Pancreas (tissue), 10 donors: ENCODE results near the gene PDK2. TPM values are rescaled to one million over a fixed set of nuclear protein-coding genes. Genes with fewer than 3 reads are reported as not detected.

Experiments
- ATAC-seq, 4 donors: fragments of 200-7000 bp; cut with Tn5 transposase; one replicate each; pipeline versions ENCODE4 v1.8.0 to v1.9.1; 2020; ENCODE audit warnings: mild to moderate bottlenecking in 4 of 4, moderate library complexity in 4 of 4
- DNase-seq, 6 donors: peaks; one replicate each; pipeline ENCODE4 v3.0.0-alpha.2; 2020
- FAIRE-seq: peaks from 2 replicates; lab custom pipeline; 2012; peaks lifted over from hg19 to GRCh38; lab: Jason Lieb, UNC
- H3K27ac ChIP-seq, 4 donors: fragments of 200-600 bp; sonication (generic); 1 replicate in 3 of 4; 2 replicates in 1 of 4; pipeline versions ENCODE4 v1.5.0 to v1.8.0; 2020
- H3K27me3 ChIP-seq, 4 donors: fragments of 200-600 bp; one replicate each; pipeline ENCODE4 v1.8.0; 2021
- H3K36me3 ChIP-seq, 3 donors: fragments of 200-600 bp; sonication (generic) in 1 of 3; one replicate each; pipeline versions ENCODE4 v1.5.0 to v1.8.0; 2020 to 2021
- H3K4me1 ChIP-seq, 3 donors: fragments of 200-600 bp; one replicate each; pipeline ENCODE4 v1.8.0; 2021
- H3K4me3 ChIP-seq, 4 donors: fragments of 200-600 bp; sonication (generic) in 2 of 4; one replicate each; pipeline versions ENCODE4 v1.5.0 to v1.8.0; 2020 to 2021
- H3K9me3 ChIP-seq, 4 donors: fragments of 200-600 bp; one replicate each; pipeline ENCODE4 v1.8.0; 2021
- WGBS, 2 donors: extraction: QIAGEN DNeasy Blood & Tissue Kit; methylation state at CpG; one replicate each; pipeline ENCODE4 v1.1.7; 2013; 5-methylcytosine and 5-hydroxymethylcytosine counted together
- intact Hi-C, 3 donors: fragments of 100-400 bp; cut with DNase I; formaldehyde crosslinking; loops; one replicate each; pipeline versions ENCODE4 v1.11.1 to v1.14.2; 2022
- polyA plus RNA-seq, 2 donors: library from polyadenylated mRNA; stranded (reverse); fragments of 200-250 nt; gene quantifications; one replicate each; pipeline ENCODE4 v1.2.3, GENCODE V29; 2013
- total RNA-seq, 6 donors: library from RNA; stranded (reverse); fragmentation: NEBNext Ultra II Directional in 4 of 6; extraction: Animal tissue kit (Norgen Biotek cat#: 25700) in 4 of 6; gene quantifications; one replicate each; pipeline versions ENCODE4 v1.2.1 to v1.2.4, GENCODE V29; 2021 to 2023
- TF ChIP-seq, protein P1 (sequence below), 4 donors: fragments of 200-600 bp; sonication (generic) in 3 of 4; IDR thresholded peaks; one replicate each; pipeline versions ENCODE4 v1.5.0 to v1.8.0; 2021; ENCODE audit warnings: antibody characterized with exemption in 4 of 4
- donor health status: healthy with polysubstance abuse.
- donor health status: DM: no; HTN: no; CAD: no; lungs with moderate emphysema.
- donor health status: DM: no; HTN: no; CAD: no.
- donor health status: control.
- donor health status: control.
- donor health status: Bipolar disorder and iron deficiency.
- donor health status: DM: yes; HTN: yes; CAD: no.
- donor health status: DM: no; HTN: no; CAD: no.
- donor health status: DM: no; HTN: no; CAD: no.
- donor health status: DM: yes; HTN: yes; CAD: no.

The PDK2 gene
- total and polyA plus RNA-seq, 8 donors: 15.3 to 50.0 (median 29.1) TPM

DNA sequence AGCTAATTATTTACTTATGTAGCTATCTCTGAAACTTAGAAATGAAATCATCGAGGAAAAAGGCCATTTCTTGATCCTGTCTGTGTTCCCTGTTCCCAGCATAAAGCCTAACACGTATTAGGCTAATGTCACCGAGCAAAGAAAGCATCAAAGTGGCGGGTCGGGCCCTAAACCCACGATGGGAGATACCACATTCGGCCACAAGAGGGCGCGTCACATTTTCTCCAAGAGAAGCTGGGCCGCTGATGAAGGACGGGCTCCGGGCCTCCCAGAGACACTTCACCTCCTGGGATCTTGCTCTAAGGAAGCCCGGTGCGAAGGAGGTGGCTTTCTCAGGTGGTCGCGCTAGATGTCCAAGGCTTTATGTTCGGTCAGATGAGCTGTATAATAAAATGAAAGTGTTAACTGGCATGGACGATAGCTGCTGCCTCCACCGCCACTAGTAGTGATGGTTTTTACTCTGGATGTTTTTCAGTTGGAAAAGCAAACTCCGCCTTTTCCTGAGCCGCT lies 853 bp upstream of the PDK2 start:
- no peak for FAIRE-seq
- Histone ChIP-seq H3K4me1 (peaks cover 0 to 3% (median under 1%) of the 10 kb centered on the region in 3 donors), H3K36me3 (peaks cover 0 to 14% (median 7%) of the 10 kb centered on the region in 3 donors), H3K27ac (peak overlapping the region; percentile 36 to 74 (median 65)), H3K4me3 (peak overlapping the region; percentile 41 to 88 (median 81)), H3K9me3 (no peaks in the 10 kb centered on the region), H3K27me3 (no peaks in the 10 kb centered on the region)
- intact Hi-C loops: no loop called here
- ATAC-seq: peak; percentile 66 to 88 (median 79)
- TF ChIP-seq, protein P1, sequence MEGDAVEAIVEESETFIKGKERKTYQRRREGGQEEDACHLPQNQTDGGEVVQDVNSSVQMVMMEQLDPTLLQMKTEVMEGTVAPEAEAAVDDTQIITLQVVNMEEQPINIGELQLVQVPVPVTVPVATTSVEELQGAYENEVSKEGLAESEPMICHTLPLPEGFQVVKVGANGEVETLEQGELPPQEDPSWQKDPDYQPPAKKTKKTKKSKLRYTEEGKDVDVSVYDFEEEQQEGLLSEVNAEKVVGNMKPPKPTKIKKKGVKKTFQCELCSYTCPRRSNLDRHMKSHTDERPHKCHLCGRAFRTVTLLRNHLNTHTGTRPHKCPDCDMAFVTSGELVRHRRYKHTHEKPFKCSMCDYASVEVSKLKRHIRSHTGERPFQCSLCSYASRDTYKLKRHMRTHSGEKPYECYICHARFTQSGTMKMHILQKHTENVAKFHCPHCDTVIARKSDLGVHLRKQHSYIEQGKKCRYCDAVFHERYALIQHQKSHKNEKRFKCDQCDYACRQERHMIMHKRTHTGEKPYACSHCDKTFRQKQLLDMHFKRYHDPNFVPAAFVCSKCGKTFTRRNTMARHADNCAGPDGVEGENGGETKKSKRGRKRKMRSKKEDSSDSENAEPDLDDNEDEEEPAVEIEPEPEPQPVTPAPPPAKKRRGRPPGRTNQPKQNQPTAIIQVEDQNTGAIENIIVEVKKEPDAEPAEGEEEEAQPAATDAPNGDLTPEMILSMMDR (IDR thresholded peaks at IDR 0.05): peak; percentile 85 to 95 (median 88)
- WGBS, 2 donors: 0% methylated on average over 21 of the region's 21 CpGs
- peak; percentile 82 to 97 (median 91) for DNase-seq

DNA sequence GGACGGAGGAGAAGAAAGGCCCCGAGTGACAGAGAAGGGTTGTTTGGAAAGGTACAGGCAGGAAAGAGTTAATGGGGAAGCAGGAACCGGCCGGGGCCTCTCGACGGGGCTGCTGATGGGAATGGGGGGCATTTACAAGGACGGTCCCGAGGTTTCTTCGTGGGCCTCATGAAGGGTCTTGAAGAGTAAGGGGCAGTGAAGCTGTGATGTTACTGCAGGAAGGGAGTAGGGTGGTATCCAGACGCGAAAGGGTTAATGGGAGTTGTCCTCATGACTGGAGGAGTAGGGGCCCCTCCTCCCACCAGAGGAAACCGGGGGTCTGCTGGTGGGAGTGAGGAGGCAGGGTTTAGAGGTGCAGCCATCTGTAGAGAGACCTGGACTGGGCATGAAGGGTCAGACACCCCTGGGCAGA lies 481 bp downstream of the PDK2 start:
- intact Hi-C loops: no loop called here
- TF ChIP-seq, protein P1 (IDR thresholded peaks at IDR 0.05): no peak
- H3K9me3 ChIP-seq: no peaks in the 10 kb centered on the region
- peak overlapping the region; percentile 41 to 88 (median 81) for H3K4me3 ChIP-seq
- WGBS, 2 donors: 0 to 1% methylated on average over 12 of the region's 12 CpGs
- H3K36me3 ChIP-seq: peaks cover 0 to 11% (median 7%) of the 10 kb centered on the region in 3 donors
- H3K4me1 ChIP-seq: peaks cover 9 to 14% (median 11%) of the 10 kb centered on the region in 3 donors
- H3K27ac ChIP-seq: peak overlapping the region; percentile 13 to 74 (median 66)
- DNase-seq: no peak
- H3K27me3 ChIP-seq: no peaks in the 10 kb centered on the region
- ATAC-seq: no peak
- no peak for FAIRE-seq

DNA sequence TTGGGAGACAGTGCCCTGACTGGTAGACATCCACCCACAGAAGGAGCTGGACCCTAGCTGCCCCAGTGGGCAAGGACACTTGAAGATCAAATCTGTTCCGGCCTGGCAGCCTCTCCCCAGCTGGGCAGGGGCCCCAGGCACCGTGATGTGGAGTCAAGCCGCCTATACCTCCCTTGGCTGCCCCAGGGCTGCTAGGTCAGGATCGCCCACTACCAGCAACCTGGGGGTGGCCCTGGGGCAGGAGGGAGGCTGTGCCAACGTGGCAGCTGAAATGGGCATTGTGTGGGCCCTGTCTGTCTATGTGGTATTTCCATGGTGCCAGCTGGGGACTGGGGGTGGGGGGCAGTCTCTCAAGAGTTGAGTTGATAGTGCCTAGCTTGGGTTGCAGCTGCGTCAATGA lies 941 bp downstream of the PDK2 start:
- ATAC-seq (no peak), FAIRE-seq (no peak), DNase-seq (peak in 1 of 6 donors; percentile 62)
- peaks cover 0 to 11% (median 7%) of the 10 kb centered on the region in 3 donors for H3K36me3 ChIP-seq
- peaks cover 13 to 19% (median 14%) of the 10 kb centered on the region in 3 donors for H3K4me1 ChIP-seq
- TF ChIP-seq, protein P1 (IDR thresholded peaks at IDR 0.05): no peak
- H3K27me3 ChIP-seq: no peaks in the 10 kb centered on the region
- peak overlapping the region; percentile 13 to 74 (median 66) for H3K27ac ChIP-seq
- no peaks in the 10 kb centered on the region for H3K9me3 ChIP-seq
- H3K4me3 ChIP-seq: peak overlapping the region; percentile 41 to 88 (median 81)
- intact Hi-C loops: no loop called here
- 5 to 16% methylated on average over 6 of the region's 6 CpGs for WGBS, 2 donors

DNA sequence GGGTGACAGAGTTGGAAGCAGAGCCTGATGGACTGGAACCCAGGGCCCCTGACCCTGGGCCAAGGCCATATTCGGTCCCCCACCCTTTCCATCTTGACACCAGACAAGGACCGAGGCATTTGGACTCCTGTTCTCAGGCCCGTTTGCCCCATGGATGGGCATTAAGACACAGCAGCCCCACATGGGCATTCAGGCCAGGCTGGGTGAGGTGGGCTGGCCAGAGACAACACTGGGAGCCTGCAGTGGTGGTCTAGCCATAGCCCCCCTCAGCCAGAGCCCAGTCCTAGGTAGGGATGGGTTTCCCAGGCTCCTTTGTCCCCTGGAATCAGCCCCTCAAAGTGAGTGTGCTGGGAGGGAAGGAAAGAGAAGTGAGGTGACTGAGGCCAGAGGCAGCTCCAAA lies 1.6 kb downstream of the PDK2 start:
- Histone ChIP-seq H3K4me3 (peak overlapping the region in 1 of 4 donors; percentile 86), H3K9me3 (no peaks in the 10 kb centered on the region), H3K27ac (peak overlapping the region in 2 of 4 donors; percentile 26 to 67), H3K27me3 (no peaks in the 10 kb centered on the region), H3K36me3 (peaks cover 0 to 11% (median 7%) of the 10 kb centered on the region in 3 donors), H3K4me1 (peaks cover 20 to 25% (median 20%) of the 10 kb centered on the region in 3 donors)
- WGBS, 2 donors: 58 to 60% methylated on average over 3 of the region's 3 CpGs
- ATAC-seq (no peak), DNase-seq (peak in 2 of 6 donors; percentile 38 to 50), FAIRE-seq (no peak)
- TF ChIP-seq, protein P1 (IDR thresholded peaks at IDR 0.05): no peak
- intact Hi-C loops: no loop called here

DNA sequence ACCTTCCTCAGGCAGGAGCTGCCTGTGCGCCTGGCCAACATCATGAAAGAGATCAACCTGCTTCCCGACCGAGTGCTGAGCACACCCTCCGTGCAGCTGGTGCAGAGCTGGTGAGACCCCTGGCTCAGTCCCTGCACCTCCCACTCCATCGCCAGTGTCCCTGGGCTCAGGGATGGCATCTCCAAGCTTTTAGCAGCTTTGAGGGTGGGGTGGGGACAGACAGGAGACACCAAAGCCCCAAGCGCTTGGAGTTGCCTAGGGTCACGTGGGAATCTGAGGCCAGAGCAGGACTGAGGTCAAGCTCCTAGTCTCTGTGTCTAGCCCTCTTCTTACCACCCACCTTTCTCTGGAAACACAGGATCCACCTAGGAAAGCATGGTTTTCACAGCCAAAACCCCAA lies 2.3 kb downstream of the PDK2 start:
- TF ChIP-seq, protein P1 (IDR thresholded peaks at IDR 0.05): no peak
- intact Hi-C loops: no loop called here
- H3K27me3 ChIP-seq: no peaks in the 10 kb centered on the region
- H3K4me1 ChIP-seq: peaks cover 27 to 30% (median 27%) of the 10 kb centered on the region in 3 donors
- H3K4me3 ChIP-seq: no peak overlapping the region
- peaks cover 0 to 11% (median 7%) of the 10 kb centered on the region in 3 donors for H3K36me3 ChIP-seq
- no peak overlapping the region for H3K27ac ChIP-seq
- WGBS, 2 donors: 69 to 88% methylated on average over 7 of the region's 7 CpGs
- no peak for DNase-seq
- H3K9me3 ChIP-seq: no peaks in the 10 kb centered on the region
- no peak for FAIRE-seq
- no peak for ATAC-seq
